NCI-H226 (cell line): Measurements from ENCODE around the gene SSB.
"Not testable (repeated sequence)": the region's sequence is repeated elsewhere in the genome, so short reads cannot be mapped to it uniquely, and the experiment has no call there.

ENCODE experiments used
- DNase-seq: peaks from one replicate; pipeline ENCODE4 v3.0.0-alpha.2; 2015

The SSB gene

GRCh38 chr2:169798718-169799592 lies at the start of gene SSB:
SSB (plus strand) TSS chr2:169798871; CDS start chr2:169800961, 2,090 bp downstream.
- peak; percentile 94 for DNase-seq

DNA sequence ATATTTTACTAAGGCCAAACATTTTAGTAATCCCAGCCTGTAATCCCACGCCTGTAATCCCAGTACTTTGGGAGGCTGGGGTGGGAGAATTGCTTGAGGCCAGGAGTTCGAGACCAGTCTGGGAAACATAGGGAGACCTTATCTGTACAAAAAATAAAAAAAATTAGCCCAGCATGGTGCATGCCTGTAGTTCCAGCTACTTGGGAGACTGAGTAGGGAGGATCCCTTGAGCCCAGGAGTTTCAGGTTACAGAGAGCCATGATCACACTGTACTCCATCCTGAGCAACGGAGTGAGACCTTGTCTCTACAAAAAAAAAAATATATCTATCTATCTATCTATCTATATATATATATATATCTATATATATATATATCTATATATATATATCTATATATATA lies 45.9 kb upstream of the SSB start:
- DNase-seq, result no peak

GRCh38 chr2:169755083-169755870 lies 43.4 kb upstream of the SSB start:
- DNase-seq, result no peak

- no peak for DNase-seq
These were observed 42.3 kb upstream of the SSB start for GRCh38 chr2:169756342-169756741.

GRCh38 chr2:169757356-169757755 lies 41.3 kb upstream of the SSB start:
- DNase-seq, result no peak

DNA sequence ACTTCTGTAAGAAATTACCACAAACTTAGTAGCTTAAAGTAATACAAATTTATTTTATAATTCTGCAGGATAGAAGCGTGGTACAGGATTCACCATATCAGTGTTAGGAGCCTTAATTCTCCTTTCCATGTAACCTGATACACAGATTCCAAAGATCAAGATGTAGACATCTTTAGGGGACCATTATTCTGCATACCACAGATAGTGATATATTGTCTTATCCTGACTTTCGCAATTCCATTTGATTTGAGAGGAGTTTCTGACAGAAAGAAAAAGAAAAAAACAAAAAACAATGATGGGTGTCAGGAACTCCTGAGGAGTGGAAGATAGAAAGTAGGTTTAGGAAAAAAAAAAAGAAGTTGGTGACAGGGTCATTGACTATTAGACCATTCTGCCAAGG lies 40.9 kb upstream of the SSB start:
- no peak for DNase-seq

DNA sequence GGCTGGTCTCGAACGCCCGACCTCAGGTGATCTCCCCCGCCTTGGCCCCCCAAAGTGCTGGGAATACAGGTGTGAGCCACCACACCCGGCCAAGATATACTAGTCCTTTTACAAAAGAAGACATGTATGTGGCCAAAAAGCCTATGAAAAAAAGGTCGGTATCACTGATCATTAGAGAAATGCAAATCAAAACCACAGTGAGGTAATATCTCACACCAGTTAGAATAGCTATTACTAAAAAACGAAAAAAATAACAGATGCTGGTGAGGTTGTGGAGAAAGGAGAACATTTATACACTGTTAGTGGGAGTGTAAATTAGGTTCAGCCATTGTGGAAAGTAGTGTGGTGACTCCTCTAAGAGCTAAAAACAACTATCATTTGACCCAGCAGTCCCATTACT lies 38.7 kb upstream of the SSB start:
- no peak for DNase-seq

- DNase-seq, result not testable (repeated sequence)
These were observed 37.9 kb upstream of the SSB start for GRCh38 chr2:169760798-169761197.

- no peak for DNase-seq
These were observed 37.3 kb upstream of the SSB start for GRCh38 chr2:169761251-169761969.

GRCh38 chr2:169761970-169762292 lies 36.7 kb upstream of the SSB start:
- no peak for DNase-seq

- no peak for DNase-seq
These were observed 33.1 kb upstream of the SSB start for GRCh38 chr2:169765523-169765922.

- DNase-seq, result peak; percentile 11
These were observed 31.3 kb upstream of the SSB start for GRCh38 chr2:169767243-169767888.

GRCh38 chr2:169768262-169768995 lies 30.2 kb upstream of the SSB start:
- no peak for DNase-seq

GRCh38 chr2:169771021-169771420 lies 27.6 kb upstream of the SSB start:
- DNase-seq, result no peak

DNA sequence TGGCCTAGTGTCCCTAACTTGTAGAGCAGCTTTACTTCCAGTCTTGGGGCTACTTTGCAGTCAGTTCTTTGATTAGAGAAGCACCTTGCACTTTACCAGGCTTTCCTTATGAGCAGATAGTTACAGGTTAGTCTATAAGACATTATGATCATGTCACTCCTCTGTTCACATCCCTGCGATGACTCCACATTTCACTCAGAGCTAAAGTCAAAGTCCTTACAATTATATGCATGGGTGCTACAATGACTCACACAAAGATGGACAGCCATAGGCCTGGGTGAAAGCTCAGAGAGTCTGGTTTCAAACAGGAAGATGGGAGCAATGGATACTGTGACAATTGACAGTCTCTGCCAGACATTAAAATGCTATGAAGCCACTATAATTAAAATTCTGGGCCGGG lies 27.1 kb upstream of the SSB start:
- no peak for DNase-seq

- no peak for DNase-seq
These were observed 26.0 kb upstream of the SSB start for GRCh38 chr2:169772651-169773050.

DNA sequence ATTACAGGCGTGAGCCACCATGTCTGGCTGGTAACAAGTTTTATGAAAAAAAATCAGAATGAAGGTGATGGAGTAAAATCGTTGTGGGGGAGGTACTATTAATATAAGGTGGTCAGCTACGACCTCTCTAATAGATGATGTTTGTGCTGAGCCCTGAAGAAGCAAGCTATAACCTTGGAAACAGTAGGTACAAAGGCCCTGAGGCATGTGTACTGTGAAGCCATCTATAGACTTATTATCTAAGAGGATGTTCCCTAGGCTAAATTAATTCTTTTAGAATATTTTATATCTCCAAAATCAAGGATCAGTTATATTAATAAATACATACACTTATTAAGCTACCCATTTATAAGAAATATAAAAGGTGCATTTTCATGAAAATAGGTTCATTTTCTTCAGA lies 23.3 kb upstream of the SSB start:
- DNase-seq, result no peak

DNA sequence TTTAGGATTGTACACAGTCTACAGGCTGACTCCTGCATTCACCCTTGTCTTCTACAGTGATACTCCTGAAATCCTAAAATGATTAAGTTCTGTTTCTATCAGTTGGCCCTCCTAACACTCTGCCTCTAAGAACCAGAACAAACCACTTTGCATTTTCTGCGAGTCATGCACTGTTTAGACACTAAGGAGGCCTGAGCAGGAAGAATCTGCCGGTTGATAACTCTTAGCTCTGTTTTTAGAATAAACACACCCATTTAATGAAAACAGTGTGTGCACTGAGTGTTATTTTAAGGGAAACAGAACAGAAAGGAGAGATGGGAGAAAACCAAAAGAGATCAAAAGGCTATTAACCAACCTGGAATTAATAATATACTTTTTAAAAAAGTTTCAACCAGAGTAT lies 22.9 kb upstream of the SSB start:
- peak; percentile 16 for DNase-seq

DNA sequence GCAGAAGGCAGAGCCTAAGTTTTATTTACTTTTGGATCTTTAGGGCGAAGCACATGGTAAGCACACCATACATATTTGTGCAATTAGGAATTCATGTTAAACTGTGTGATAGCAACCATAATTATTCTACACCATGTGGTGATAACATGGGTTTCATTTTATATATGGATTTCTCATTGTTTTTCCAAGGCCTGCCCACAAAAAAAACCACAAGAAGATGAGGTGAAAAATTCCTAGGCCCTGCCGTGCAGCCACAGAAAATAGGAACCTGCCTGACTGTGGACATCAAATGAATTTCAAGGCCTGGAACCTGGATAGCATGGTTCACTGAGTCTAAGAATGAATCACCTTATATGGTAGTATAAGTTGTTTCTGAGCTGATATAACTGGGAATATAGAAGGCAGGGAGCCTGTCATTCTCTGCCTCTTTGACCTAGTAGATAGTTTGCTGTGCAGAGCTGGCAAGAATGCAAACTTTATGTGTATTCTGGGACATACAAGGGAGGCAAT lies 22.4 kb upstream of the SSB start:
- DNase-seq, result no peak

DNA sequence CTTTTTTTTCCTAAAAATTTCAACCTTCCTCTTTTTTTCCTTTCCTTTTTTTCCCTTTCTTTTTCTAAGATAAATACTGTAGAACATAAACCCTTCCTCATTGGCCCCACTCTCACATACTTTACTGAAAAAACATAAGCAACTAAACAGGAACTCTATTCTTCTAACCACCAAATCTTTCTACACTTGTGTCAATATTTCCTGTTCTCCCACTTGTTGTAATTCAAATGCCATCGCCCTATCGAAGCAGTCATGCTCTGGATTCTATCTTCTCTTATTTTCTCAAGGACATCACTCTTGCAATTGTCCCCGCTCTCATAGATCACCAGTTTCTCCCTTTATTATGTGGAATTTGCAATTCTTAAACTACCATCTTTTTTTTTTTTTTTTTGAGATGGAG lies 20.2 kb upstream of the SSB start:
- DNase-seq, result no peak

- DNase-seq, result no peak
These were observed 17.2 kb upstream of the SSB start for GRCh38 chr2:169781249-169782013.
